Stimulated activated naive CD8-positive, alpha-beta T cell treated with anti-CD3 and anti-CD28 coated beads, Interleukin-15, amount 100 ng/mL, for 72 hours (primary cell): ENCODE data around the gene NPIPA7.
"Not testable (repeated sequence)": the region's sequence is repeated elsewhere in the genome, so short reads cannot be mapped to it uniquely, and the experiment has no call there.

ENCODE experiments used
- ATAC-seq: fragments of 150-1000 bp; cut with Tn5 transposase; 2 replicates; pipeline ENCODE4 v1.10.0; 2021; ENCODE audit warnings: mild to moderate bottlenecking, moderate library complexity
- DNase-seq, 2 donors: peaks; one replicate each; pipeline ENCODE4 v3.0.0; 2021 to 2022
- H3K27ac Mint-ChIP-seq, 2 donors: one replicate each; pipeline ENCODE4 v1.8.0; 2022; ENCODE audit warnings: mild to moderate bottlenecking in 2 of 2, mixed read lengths in 2 of 2, moderate library complexity in 2 of 2
- H3K27me3 Mint-ChIP-seq: one replicate; pipeline ENCODE4 v1.8.0; 2022; ENCODE audit warnings: mixed read lengths
- H3K4me1 Mint-ChIP-seq: one replicate; pipeline ENCODE4 v1.8.0; 2022; ENCODE audit warnings: mild to moderate bottlenecking, mixed read lengths
- H3K4me3 Mint-ChIP-seq, 2 donors: one replicate each; pipeline ENCODE4 v1.8.0; 2022; ENCODE audit warnings: mild to moderate bottlenecking in 2 of 2, mixed read lengths in 2 of 2, moderate library complexity in 1 of 2
- H3K9me3 Mint-ChIP-seq, 2 donors: one replicate each; pipeline ENCODE4 v1.8.0; 2022; ENCODE audit warnings: mixed read lengths in 2 of 2

Gene NPIPA7

DNA sequence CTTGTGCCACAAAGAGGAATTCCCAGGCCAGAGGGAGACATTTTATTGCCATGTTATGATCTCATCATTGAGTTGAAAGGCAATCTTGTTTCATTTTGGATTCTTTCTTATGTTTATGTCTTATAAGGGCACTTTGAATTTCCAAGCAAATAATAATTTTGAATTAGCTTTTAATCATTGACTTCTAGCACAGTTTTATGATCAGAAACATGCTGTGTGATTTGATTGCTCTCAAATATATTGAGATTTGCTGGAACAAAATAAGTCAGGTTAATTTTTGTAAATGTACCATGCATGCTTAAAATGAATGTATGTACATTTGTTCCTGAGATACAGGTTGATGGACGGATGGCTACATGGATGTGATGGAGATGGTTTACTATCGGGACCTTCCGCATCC lies at the start of gene NPIPA7:
Gene NPIPA7, plus strand, starts transcription at position 301 of the 400 bp plus-strand sequence. CDS start 105 bp downstream, outside the sequence.
- not testable (repeated sequence) for H3K27me3 Mint-ChIP-seq, H3K27ac Mint-ChIP-seq, H3K9me3 Mint-ChIP-seq, ATAC-seq, H3K4me1 Mint-ChIP-seq, DNase-seq, H3K4me3 Mint-ChIP-seq

- H3K4me1 Mint-ChIP-seq, ATAC-seq, H3K27me3 Mint-ChIP-seq, H3K4me3 Mint-ChIP-seq, DNase-seq, H3K9me3 Mint-ChIP-seq, H3K27ac Mint-ChIP-seq: not testable (repeated sequence)
Observed at GRCh38 chr16:16331466-16331865, 47.5 kb upstream of the NPIPA7 start.

DNA sequence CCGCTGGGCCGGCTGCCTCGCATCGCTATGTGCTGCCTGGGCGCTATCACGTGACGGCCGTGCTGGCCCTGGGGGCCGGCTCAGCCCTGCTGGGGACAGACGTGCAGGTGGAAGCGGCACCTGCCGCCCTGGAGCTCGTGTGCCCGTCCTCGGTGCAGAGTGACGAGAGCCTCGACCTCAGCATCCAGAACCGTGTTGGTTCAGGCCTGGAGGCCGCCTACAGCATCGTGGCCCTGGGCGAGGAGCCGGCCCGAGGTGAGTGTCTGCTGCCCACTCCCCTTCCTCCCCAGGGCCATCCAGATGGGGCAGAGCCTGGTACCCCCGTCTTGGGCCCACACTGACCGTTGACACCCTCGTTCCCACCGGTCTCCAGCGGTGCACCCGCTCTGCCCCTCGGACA lies 21.4 kb upstream of the NPIPA7 start:
- not testable (repeated sequence) for DNase-seq, H3K4me1 Mint-ChIP-seq, H3K4me3 Mint-ChIP-seq, ATAC-seq, H3K27me3 Mint-ChIP-seq, H3K9me3 Mint-ChIP-seq, H3K27ac Mint-ChIP-seq

DNA sequence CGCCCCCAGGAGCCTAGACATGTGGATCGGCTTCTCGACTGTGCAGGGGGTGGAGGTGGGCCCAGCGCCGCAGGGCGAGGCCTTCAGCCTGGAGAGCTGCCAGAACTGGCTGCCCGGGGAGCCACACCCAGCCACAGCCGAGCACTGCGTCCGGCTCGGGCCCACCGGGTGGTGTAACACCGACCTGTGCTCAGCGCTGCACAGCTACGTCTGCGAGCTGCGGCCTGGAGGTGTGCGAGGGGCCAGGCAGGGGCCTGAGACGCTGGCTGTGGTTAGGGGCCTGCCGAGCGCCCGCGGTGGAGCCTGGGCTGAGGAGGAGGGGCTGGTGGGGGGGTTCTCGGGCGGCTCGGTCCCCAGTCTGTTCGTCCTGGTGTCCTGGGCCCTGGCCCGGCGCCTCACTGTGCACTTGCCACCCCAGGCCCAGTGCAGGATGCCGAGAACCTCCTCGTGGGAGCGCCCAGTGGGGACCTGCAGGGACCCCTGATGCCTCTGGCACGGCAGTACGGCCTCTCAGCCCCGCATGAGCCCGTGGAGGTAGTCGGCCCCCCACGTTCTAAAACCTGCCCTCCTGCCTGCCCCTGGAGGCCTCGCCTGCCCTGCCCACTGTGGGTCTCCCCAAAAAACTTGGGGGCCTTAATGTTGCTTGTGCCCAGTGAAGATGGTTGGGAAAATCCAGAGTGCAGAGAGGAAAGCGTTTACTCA lies 20.2 kb upstream of the NPIPA7 start:
- DNase-seq, H3K4me3 Mint-ChIP-seq, H3K27ac Mint-ChIP-seq, H3K4me1 Mint-ChIP-seq, H3K27me3 Mint-ChIP-seq, ATAC-seq, H3K9me3 Mint-ChIP-seq: not testable (repeated sequence)

GRCh38 chr16:16363595-16363994 lies 15.3 kb upstream of the NPIPA7 start:
- ATAC-seq, H3K4me3 Mint-ChIP-seq, H3K27me3 Mint-ChIP-seq, H3K4me1 Mint-ChIP-seq, H3K27ac Mint-ChIP-seq, H3K9me3 Mint-ChIP-seq, DNase-seq: not testable (repeated sequence)

GRCh38 chr16:16364100-16364499 lies 14.8 kb upstream of the NPIPA7 start:
- not testable (repeated sequence) for H3K27me3 Mint-ChIP-seq, H3K4me3 Mint-ChIP-seq, H3K4me1 Mint-ChIP-seq, H3K27ac Mint-ChIP-seq, H3K9me3 Mint-ChIP-seq, DNase-seq
- ATAC-seq, result peak; percentile 36

DNA sequence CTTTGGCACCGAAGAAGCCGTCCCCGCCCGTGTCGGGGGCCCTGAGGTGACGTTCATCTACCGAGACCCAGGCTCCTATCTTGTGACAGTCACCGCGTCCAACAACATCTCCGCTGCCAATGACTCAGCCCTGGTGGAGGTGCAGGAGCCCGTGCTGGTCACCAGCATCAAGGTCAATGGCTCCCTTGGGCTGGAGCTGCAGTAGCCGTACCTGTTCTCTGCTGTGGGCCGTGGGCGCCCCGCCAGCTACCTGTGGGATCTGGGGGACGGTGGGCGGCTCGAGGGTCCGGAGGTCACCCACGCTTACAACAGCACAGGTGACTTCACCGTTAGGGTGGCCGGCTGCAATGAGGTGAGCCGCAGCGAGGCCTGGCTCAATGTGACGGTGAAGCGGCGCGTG lies 14.2 kb upstream of the NPIPA7 start:
- H3K9me3 Mint-ChIP-seq, H3K27me3 Mint-ChIP-seq, H3K27ac Mint-ChIP-seq, H3K4me3 Mint-ChIP-seq, H3K4me1 Mint-ChIP-seq, DNase-seq: not testable (repeated sequence)
- ATAC-seq, result peak; percentile 3

DNA sequence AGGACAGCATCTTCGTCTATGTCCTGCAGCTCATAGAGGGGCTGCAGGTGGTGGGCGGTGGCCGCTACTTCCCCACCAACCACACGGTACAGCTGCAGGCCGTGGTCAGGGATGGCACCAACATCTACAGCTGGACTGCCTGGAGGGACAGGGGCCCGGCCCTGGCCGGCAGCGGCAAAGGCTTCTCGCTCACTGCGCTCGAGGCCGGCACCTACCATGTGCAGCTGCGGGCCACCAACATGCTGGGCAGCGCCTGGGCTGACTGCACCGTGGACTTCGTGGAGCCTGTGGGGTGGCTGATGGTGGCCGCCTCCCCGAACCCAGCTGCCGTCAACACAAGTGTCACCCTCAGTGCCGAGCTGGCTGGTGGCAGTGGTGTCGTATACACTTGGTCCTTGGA lies 13.6 kb upstream of the NPIPA7 start:
- DNase-seq, H3K27ac Mint-ChIP-seq: not testable (repeated sequence)

GRCh38 chr16:16365851-16366250 lies 13.1 kb upstream of the NPIPA7 start:
- not testable (repeated sequence) for DNase-seq, H3K4me1 Mint-ChIP-seq, H3K4me3 Mint-ChIP-seq, H3K27ac Mint-ChIP-seq, H3K9me3 Mint-ChIP-seq, ATAC-seq, H3K27me3 Mint-ChIP-seq

More for the DNA sequence above, 13.6 kb upstream of the NPIPA7 start:
- H3K4me3 Mint-ChIP-seq, H3K4me1 Mint-ChIP-seq, H3K9me3 Mint-ChIP-seq, ATAC-seq, H3K27me3 Mint-ChIP-seq: not testable (repeated sequence)

DNA sequence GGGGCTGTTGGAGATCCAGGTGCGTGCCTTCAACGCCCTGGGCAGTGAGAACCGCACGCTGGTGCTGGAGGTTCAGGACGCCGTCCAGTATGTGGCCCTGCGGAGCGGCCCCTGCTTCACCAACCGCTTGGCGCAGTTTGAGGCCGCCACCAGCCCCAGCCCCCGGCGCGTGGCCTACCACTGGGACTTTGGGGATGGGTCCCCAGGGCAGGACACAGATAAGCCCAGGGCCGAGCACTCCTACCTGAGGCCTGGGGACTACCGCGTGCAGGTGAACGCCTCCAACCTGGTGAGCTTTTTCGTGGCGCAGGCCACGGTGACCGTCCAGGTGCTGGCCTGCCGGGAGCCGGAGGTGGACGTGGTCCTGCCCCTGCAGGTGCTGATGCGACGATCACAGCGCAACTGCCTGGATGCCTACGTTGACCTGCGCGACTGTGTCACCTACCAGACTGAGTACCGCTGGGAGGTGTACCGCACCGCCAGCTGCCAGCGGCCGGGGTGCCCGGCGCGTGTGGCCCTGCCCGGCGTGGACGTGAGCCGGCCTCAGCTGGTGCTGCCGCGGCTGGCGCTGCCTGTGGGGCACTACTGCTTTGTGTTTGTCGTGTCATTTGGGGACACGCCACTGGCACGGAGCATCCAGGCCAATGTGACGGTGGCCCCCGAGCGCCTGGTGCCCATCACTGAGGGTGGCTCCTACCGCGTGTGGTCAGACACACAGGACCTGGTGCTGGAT lies 12.2 kb upstream of the NPIPA7 start:
- H3K4me3 Mint-ChIP-seq, H3K27ac Mint-ChIP-seq: not testable (repeated sequence)
- ATAC-seq, result peak; percentile 22

GRCh38 chr16:16367285-16367628 lies 11.7 kb upstream of the NPIPA7 start:
- H3K9me3 Mint-ChIP-seq, H3K27me3 Mint-ChIP-seq: not testable (repeated sequence)
- peak; percentile 52 for ATAC-seq

More for the DNA sequence above, 12.2 kb upstream of the NPIPA7 start:
- not testable (repeated sequence) for H3K27me3 Mint-ChIP-seq, H3K4me1 Mint-ChIP-seq, H3K9me3 Mint-ChIP-seq, DNase-seq

DNA sequence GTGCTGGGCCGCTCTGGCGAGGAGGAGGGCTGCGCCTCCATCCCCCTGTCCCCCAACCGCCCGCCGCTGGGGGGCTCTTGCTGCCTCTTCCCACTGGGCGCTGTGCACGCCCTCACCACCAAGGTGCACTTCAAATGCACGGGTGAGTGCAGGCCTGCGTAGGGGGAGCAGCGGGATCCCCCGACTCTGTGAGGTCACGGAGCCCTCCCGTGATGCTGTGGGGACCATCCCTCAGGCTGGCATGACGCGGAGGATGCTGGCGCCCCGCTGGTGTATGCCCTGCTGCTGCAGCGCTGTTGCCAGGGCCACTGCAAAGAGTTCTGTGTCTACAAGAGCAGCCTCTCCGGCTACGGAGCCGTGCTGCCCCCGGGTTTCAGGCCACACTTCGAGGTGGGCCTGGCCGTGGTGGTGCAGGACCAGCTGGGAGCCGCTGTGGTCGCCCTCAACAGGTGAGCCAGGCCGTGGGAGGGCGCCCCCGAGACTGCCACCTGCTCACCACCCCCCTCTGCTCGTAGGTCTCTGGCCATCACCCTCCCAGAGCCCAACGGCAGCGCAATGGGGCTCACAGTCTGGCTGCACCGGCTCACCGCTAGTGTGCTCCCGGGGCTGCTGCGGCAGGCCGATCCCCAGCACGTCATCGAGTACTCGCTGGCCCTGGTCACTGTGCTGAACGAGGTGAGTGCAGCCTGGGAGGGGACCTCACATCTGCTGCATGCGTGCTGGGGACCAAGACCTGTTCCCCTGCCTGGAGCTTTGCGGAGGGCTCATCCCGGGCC lies 9.7 kb upstream of the NPIPA7 start:
- not testable (repeated sequence) for DNase-seq, H3K27me3 Mint-ChIP-seq, H3K4me3 Mint-ChIP-seq, H3K9me3 Mint-ChIP-seq, H3K4me1 Mint-ChIP-seq, H3K27ac Mint-ChIP-seq, ATAC-seq

More at GRCh38 chr16:16367285-16367628, 11.7 kb upstream of the NPIPA7 start:
- not testable (repeated sequence) for H3K4me3 Mint-ChIP-seq, H3K27ac Mint-ChIP-seq, DNase-seq, H3K4me1 Mint-ChIP-seq

- not testable (repeated sequence) for H3K4me1 Mint-ChIP-seq, H3K27me3 Mint-ChIP-seq, H3K27ac Mint-ChIP-seq, H3K4me3 Mint-ChIP-seq, H3K9me3 Mint-ChIP-seq, ATAC-seq
- peak in 1 of 2 donors; percentile 11 for DNase-seq
Observed at GRCh38 chr16:16371136-16371735, 7.7 kb upstream of the NPIPA7 start.

DNA sequence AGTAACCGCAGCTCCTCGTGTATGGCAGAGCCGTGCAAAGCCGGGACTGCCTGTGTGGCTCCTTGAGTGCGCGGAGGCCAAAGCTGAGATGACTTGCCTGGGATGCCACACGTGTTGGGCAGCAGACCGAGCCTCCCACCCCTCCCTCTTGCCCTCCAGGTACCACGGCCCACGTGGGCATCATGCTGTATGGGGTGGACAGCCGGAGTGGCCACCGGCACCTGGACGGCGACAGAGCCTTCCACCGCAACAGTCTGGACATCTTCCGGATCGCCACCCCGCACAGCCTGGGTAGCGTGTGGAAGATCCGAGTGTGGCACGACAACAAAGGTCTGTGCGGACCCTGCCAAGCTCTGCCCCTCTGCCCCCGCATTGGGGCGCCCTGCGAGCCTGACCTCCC lies 4.7 kb upstream of the NPIPA7 start:
- H3K4me1 Mint-ChIP-seq, DNase-seq, H3K27ac Mint-ChIP-seq, H3K4me3 Mint-ChIP-seq, ATAC-seq, H3K27me3 Mint-ChIP-seq, H3K9me3 Mint-ChIP-seq: not testable (repeated sequence)

GRCh38 chr16:16399685-16400084 lies 20.7 kb downstream of the NPIPA7 start:
- not testable (repeated sequence) for H3K27me3 Mint-ChIP-seq, H3K4me1 Mint-ChIP-seq, H3K4me3 Mint-ChIP-seq, ATAC-seq, DNase-seq, H3K9me3 Mint-ChIP-seq, H3K27ac Mint-ChIP-seq
